PC-9 (cell line): ENCODE measurements around the gene SMC3. TPM values are rescaled to one million over a fixed set of nuclear protein-coding genes. Genes with fewer than 3 reads are reported as not detected.
A peak's percentile ranks its signal among the peaks of the same experiment; 100 is the strongest.

Experiments used
- BruUV-seq: library from RNA; stranded (reverse); fragments of 400-500 nt; replicated peaks from 2 replicates; lab custom pipeline; 2021; lab: Mats Ljungman, UMichigan
- CTCF ChIA-PET: fragments of 300-600 bp; sonication (Branson Sonifier 250); formaldehyde crosslinking; loops from one replicate; lab custom pipeline; 2022; ENCODE audit warnings: antibody characterized with exemption; lab: Charles Lee
- POLR2A ChIA-PET: fragments of 300-600 bp; sonication (Branson Sonifier 250); formaldehyde crosslinking; loops from one replicate; lab custom pipeline; 2022; ENCODE audit warnings: antibody characterized with exemption; ENCODE audit not compliant: unreplicated experiment; lab: Charles Lee
- DNase-seq, 2 experiments: peaks; one replicate each; pipeline versions ENCODE4 v3.0.0 to v3.0.0-alpha.2; 2015 to 2022; ENCODE audit warnings: mixed read lengths in 1 of 2
- H2AFZ ChIP-seq: fragments of 200-600 bp; sonication (generic); 2 replicates; pipeline ENCODE4 v1.8.1; 2017; ENCODE audit warnings: antibody characterized with exemption
- H3F3A ChIP-seq: fragments of 200-600 bp; sonication (generic); 2 replicates; pipeline ENCODE4 v1.8.1; 2017; ENCODE audit warnings: antibody characterized with exemption, mild to moderate bottlenecking, low read depth; ENCODE audit not compliant: insufficient read depth
- H3K27ac ChIP-seq: fragments of 200-600 bp; sonication (generic); 2 replicates; pipeline ENCODE4 v1.6.1; 2016; ENCODE audit warnings: mixed run types
- H3K27me3 ChIP-seq: fragments of 200-600 bp; sonication (generic); 2 replicates; pipeline ENCODE4 v1.6.1; 2016; ENCODE audit warnings: low read depth, mixed run types; ENCODE audit not compliant: insufficient read depth
- H3K36me3 ChIP-seq: fragments of 200-600 bp; sonication (generic); 2 replicates; pipeline ENCODE4 v1.6.1; 2016; ENCODE audit warnings: low read depth, mixed run types
- H3K4me1 ChIP-seq: fragments of 200-600 bp; sonication (generic); replicated peaks from 2 replicates; pipeline ENCODE4 v1.6.1; 2016; ENCODE audit warnings: mixed run types; ENCODE audit not compliant: insufficient read depth
- H3K4me2 ChIP-seq: fragments of 200-600 bp; sonication (generic); 2 replicates; pipeline ENCODE4 v1.6.1; 2017; ENCODE audit warnings: mixed run types
- H3K4me3 ChIP-seq: fragments of 200-600 bp; sonication (generic); 2 replicates; pipeline ENCODE4 v1.6.1; 2016; ENCODE audit warnings: mixed run types
- H3K79me2 ChIP-seq: fragments of 200-600 bp; sonication (generic); 2 replicates; pipeline ENCODE4 v1.6.1; 2017; ENCODE audit warnings: low read depth, mixed run types
- H3K9me2 ChIP-seq: fragments of 200-600 bp; sonication (generic); 2 replicates; pipeline ENCODE4 v1.8.1; 2017; ENCODE audit warnings: mild to moderate bottlenecking; ENCODE audit not compliant: insufficient read depth
- H3K9me3 ChIP-seq: fragments of 200-600 bp; sonication (generic); 2 replicates; pipeline ENCODE4 v1.8.1; 2016; ENCODE audit warnings: low read depth; ENCODE audit not compliant: insufficient read depth
- H4K20me1 ChIP-seq: fragments of 200-600 bp; sonication (generic); 2 replicates; pipeline ENCODE4 v1.8.1; 2017; ENCODE audit not compliant: insufficient read depth
- CTCF ChIP-seq: fragments of 200-600 bp; sonication (generic); conservative IDR thresholded peaks from 2 replicates; pipeline ENCODE4 v1.6.1; 2017; ENCODE audit warnings: mixed run types, antibody characterized with exemption, mild to moderate bottlenecking, moderate library complexity
- EZH2 ChIP-seq: fragments of 200-600 bp; sonication (generic); IDR thresholded peaks from 2 replicates; pipeline ENCODE4 v1.8.0; 2017; ENCODE audit warnings: antibody characterized with exemption, low read depth
- intact Hi-C: fragments of 100-400 bp; cut with micrococcal nuclease; formaldehyde crosslinking; loops from one replicate; pipeline ENCODE4 v1.10.0; 2022; ENCODE audit not compliant: unreplicated experiment
- total RNA-seq: library from RNA; stranded (reverse); gene quantifications from 2 replicates; pipeline ENCODE4 v1.2.3, GENCODE V29; 2021

Gene SMC3
- total RNA-seq, 1 experiment from 2014 or later, result 31.2 TPM

- intact Hi-C loops, result no loop called here
Observed at GRCh38 chr10:110569736-110570135, 2.2 kb downstream of the SMC3 start.

GRCh38 chr10:110571093-110571743 lies 3.7 kb downstream of the SMC3 start:
- Histone ChIP-seq H3K9me2 (no peaks in the 10 kb centered on the region), H3K4me1 (peaks cover 7% of the 10 kb centered on the region), H3K4me2 (no peak overlapping the region), H3K4me3 (no peak overlapping the region), H3K27me3 (no peaks in the 10 kb centered on the region), H3K36me3 (no peaks in the 10 kb centered on the region), H3K27ac (no peak overlapping the region), H2AFZ (no peak overlapping the region), H3K9me3 (no peaks in the 10 kb centered on the region), H3K79me2 (peaks cover 75% of the 10 kb centered on the region), H4K20me1 (no peaks in the 10 kb centered on the region), H3F3A (peaks cover 5% of the 10 kb centered on the region; the same call in 1 of the 2 replicates)
- ChIA-PET POLR2A (no interaction called here), CTCF (no interaction called here)
- intact Hi-C loops, result no loop called here
- TF ChIP-seq CTCF, result no peak
- no peak for TF ChIP-seq EZH2
- no peak for DNase-seq
- no TSS peak for BruUV-seq

More at GRCh38 chr10:110569736-110570135, 2.2 kb downstream of the SMC3 start:
- no peak overlapping the region for H3K27ac ChIP-seq
- H2AFZ ChIP-seq, result no peak overlapping the region
- H4K20me1 ChIP-seq, result no peaks in the 10 kb centered on the region
- H3K79me2 ChIP-seq, result peaks cover 67% of the 10 kb centered on the region
- H3K4me2 ChIP-seq, result peak overlapping the region; percentile 79; the same call in 1 of the 2 replicates
- peaks cover 7% of the 10 kb centered on the region for H3K4me1 ChIP-seq
- no peak for DNase-seq
- H3K27me3 ChIP-seq, result no peaks in the 10 kb centered on the region
- no TSS peak for BruUV-seq
- ChIA-PET CTCF (no interaction called here), POLR2A (no interaction called here)
- H3F3A ChIP-seq, result peaks cover 5% of the 10 kb centered on the region; the same call in 1 of the 2 replicates
- no peaks in the 10 kb centered on the region for H3K36me3 ChIP-seq
- no peaks in the 10 kb centered on the region for H3K9me3 ChIP-seq
- no peak for TF ChIP-seq EZH2
- no peak for TF ChIP-seq CTCF
- no peak overlapping the region for H3K4me3 ChIP-seq
- H3K9me2 ChIP-seq, result no peaks in the 10 kb centered on the region

DNA sequence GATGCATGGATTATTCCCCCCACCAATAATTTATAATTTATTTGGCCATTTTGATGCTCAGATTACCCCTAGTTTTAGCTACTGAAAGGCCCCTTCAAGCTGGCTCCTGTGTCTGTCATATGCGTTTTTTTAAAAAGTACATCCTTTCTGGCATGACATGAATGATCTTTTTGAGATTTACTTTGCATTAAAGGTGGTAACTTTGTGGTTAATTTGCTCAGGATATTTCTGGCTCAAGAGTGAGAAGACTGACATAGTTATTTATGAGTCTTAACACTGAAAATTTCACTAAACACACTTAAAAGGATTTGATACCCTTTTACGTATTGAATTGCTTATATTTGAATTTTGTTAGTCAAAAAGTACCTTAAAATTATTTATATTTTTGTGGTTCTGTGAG lies 5.4 kb downstream of the SMC3 start:
- ChIA-PET POLR2A (no interaction called here), CTCF (no interaction called here)
- no peaks in the 10 kb centered on the region for H3K9me3 ChIP-seq
- H3K27ac ChIP-seq, result no peak overlapping the region
- H3K79me2 ChIP-seq, result peaks cover 71% of the 10 kb centered on the region
- peaks cover 7% of the 10 kb centered on the region for H3K4me1 ChIP-seq
- no peak overlapping the region for H3K4me2 ChIP-seq
- H3K9me2 ChIP-seq, result no peaks in the 10 kb centered on the region
- H3K27me3 ChIP-seq, result no peaks in the 10 kb centered on the region
- H3F3A ChIP-seq, result no peaks in the 10 kb centered on the region
- no peaks in the 10 kb centered on the region for H4K20me1 ChIP-seq
- no peak overlapping the region for H3K4me3 ChIP-seq
- DNase-seq, result no peak
- intact Hi-C loops, result no loop called here
- BruUV-seq, result no TSS peak
- no peak overlapping the region for H2AFZ ChIP-seq
- no peak for TF ChIP-seq CTCF
- TF ChIP-seq EZH2, result no peak
- H3K36me3 ChIP-seq, result no peaks in the 10 kb centered on the region; the same call in 1 of the 2 replicates
